Uterus (tissue), 4 donors: Measurements from ENCODE around the gene EMB. TPM values are rescaled to one million over a fixed set of nuclear protein-coding genes. Genes with fewer than 3 reads are reported as not detected.
"Not testable (repeated sequence)": the region's sequence is repeated elsewhere in the genome, so short reads cannot be mapped to it uniquely, and the experiment has no call there.

Source experiments
- DNase-seq, 2 donors: peaks; one replicate each; pipeline ENCODE4 v3.0.0-alpha.2; 2019 to 2020
- H3K27ac ChIP-seq, 2 donors: fragments of 200-600 bp; sonication (generic); 1 replicate in 1 of 2; 2 replicates in 1 of 2; pipeline ENCODE4 v1.5.1; 2016 to 2018
- H3K27me3 ChIP-seq, 2 donors: fragments of 200-600 bp; sonication (generic); one replicate each; pipeline ENCODE4 v1.5.1; 2018 to 2019; ENCODE audit warnings: control low read depth in 1 of 2
- H3K36me3 ChIP-seq, 2 donors: fragments of 200-600 bp; sonication (generic); one replicate each; pipeline ENCODE4 v1.5.1; 2019; ENCODE audit warnings: control low read depth in 1 of 2
- H3K4me1 ChIP-seq, 2 donors: fragments of 200-600 bp; sonication (generic); one replicate each; pipeline ENCODE4 v1.5.1; 2018 to 2019; ENCODE audit warnings: control low read depth in 1 of 2
- H3K4me3 ChIP-seq, 2 donors: fragments of 200-600 bp; sonication (generic); 1 replicate in 1 of 2; 2 replicates in 1 of 2; pipeline ENCODE4 v1.5.1; 2018 to 2019; ENCODE audit warnings: mild to moderate bottlenecking in 1 of 2
- H3K9me3 ChIP-seq, 2 donors: fragments of 200-600 bp; sonication (generic); one replicate each; pipeline ENCODE4 v1.5.1; 2019; ENCODE audit warnings: control low read depth in 1 of 2
- POLR2A ChIP-seq, 2 donors: fragments of 450-650 bp; IDR thresholded peaks; one replicate each; pipeline ENCODE4 v1.6.1; 2016; ENCODE audit warnings: antibody characterized with exemption in 2 of 2, mild to moderate bottlenecking in 1 of 2, moderate library complexity in 1 of 2
- intact Hi-C: fragments of 100-400 bp; cut with DNase I; formaldehyde crosslinking; loops from one replicate; pipeline ENCODE4 v1.15.1; 2023; ENCODE audit warnings: low total_unique reads
- total RNA-seq, 4 donors: library from RNA; depleted of rRNA in 3 of 4; stranded (reverse); fragments of >200 nt in 3 of 4; gene quantifications; one replicate each; pipeline versions ENCODE4 v1.1.0 to v1.2.4, GENCODE V29; 2014 to 2023
- TF ChIP-seq, protein P1 (sequence below), 4 experiments: fragments of 200-600 bp in 2 of 4; fragments of 450-650 bp in 2 of 4; sonication (generic) in 2 of 4; IDR thresholded peaks; one replicate each; pipeline ENCODE4 v1.5.1; 2016 to 2019; ENCODE audit warnings: antibody characterized with exemption in 4 of 4, mild to moderate bottlenecking in 2 of 4, moderate library complexity in 1 of 4
- donor health status: DM: yes; HTN: yes; CAD: no.

Gene EMB
- total RNA-seq, 4 donors from 2014 or later, result 0.51 to 10.4 (median 3.7) TPM

DNA sequence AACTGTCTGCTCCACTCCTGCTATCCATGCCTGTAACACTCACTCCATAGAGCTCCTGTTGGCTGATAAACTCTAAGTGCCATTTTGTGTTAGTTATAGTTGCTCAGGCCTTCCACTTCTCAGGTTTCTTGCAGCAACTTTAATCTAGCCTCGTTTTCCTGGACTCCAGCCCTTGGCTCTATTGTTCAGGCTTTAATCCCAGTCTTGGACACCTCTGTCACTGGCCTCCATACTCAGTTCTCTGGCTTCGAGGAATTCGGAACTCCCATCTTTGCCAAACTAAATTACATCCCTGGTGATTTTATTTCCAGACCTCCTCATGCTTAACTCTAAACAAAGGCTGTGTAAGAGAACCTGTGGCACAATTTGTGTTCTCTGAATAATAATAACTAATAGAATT, 39.8 kb downstream of the EMB start:
- no peaks in the 10 kb centered on the region for H3K36me3 ChIP-seq
- no peak for DNase-seq
- H3K4me3 ChIP-seq, result no peak overlapping the region
- no peak overlapping the region for H3K27ac ChIP-seq
- TF ChIP-seq POLR2A (IDR thresholded peaks at IDR 0.05), result no peak
- TF ChIP-seq, protein P1, sequence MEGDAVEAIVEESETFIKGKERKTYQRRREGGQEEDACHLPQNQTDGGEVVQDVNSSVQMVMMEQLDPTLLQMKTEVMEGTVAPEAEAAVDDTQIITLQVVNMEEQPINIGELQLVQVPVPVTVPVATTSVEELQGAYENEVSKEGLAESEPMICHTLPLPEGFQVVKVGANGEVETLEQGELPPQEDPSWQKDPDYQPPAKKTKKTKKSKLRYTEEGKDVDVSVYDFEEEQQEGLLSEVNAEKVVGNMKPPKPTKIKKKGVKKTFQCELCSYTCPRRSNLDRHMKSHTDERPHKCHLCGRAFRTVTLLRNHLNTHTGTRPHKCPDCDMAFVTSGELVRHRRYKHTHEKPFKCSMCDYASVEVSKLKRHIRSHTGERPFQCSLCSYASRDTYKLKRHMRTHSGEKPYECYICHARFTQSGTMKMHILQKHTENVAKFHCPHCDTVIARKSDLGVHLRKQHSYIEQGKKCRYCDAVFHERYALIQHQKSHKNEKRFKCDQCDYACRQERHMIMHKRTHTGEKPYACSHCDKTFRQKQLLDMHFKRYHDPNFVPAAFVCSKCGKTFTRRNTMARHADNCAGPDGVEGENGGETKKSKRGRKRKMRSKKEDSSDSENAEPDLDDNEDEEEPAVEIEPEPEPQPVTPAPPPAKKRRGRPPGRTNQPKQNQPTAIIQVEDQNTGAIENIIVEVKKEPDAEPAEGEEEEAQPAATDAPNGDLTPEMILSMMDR (IDR thresholded peaks at IDR 0.05), result no peak
- no peaks in the 10 kb centered on the region for H3K4me1 ChIP-seq
- no peaks in the 10 kb centered on the region for H3K27me3 ChIP-seq
- H3K9me3 ChIP-seq, result no peaks in the 10 kb centered on the region
- intact Hi-C loops, result no loop called here

DNA sequence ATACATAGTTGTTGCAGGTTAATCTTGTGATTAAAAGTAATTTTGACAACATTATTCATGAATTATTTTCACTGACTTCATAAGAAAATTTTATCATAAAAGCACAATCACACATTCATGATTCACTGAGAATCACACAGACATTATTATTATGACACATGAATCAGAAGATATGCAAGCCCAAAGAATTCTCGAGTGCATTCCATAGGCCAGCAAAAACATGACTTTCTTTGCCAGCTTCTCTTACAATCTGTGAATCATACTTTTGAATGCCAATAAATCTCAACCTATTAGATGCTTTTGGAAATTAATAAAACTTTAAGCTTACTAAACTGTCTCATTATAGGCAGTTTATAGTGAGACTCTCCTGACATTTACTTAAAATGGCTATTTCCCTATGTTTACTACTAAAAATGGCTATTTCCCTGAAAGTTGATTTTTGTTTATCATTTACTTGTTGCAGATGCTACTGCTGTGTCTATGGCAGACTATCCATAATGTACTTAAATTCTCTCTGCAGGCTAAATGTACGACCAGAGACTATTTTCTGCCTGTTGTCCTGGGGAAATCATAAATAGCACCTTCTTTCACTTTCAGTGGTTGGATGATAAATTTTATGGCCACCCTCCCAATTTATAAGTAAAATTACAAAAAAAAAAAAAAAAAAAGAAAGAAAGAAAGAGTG, 47.0 kb downstream of the EMB start:
- H3K27me3 ChIP-seq, H3K4me3 ChIP-seq, intact Hi-C loops: not testable (repeated sequence)

DNA sequence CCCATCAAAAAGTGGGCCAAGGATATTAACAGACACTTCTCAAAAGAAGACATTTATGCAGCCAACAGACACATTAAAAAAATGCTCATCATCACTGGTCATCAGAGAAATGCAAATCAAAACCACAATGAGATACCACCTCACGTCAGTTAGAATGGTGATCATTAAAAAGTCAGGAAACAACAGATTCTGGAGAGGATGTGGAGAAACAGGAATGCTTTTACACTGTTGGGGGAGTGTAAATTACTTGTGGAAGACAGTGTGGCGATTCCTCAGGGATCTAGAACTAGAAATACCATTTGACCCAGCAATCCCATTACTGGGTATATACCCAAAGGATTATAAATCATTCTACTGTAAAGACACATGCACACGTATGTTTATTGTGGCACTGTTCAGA, 48.8 kb downstream of the EMB start:
- DNase-seq, H3K27ac ChIP-seq, H3K9me3 ChIP-seq, H3K36me3 ChIP-seq, H3K4me3 ChIP-seq, H3K4me1 ChIP-seq, intact Hi-C loops, H3K27me3 ChIP-seq: not testable (repeated sequence)

More for the DNA sequence above, 47.0 kb downstream of the EMB start:
- not testable (repeated sequence) for DNase-seq, H3K4me1 ChIP-seq, H3K9me3 ChIP-seq, H3K27ac ChIP-seq, H3K36me3 ChIP-seq

DNA sequence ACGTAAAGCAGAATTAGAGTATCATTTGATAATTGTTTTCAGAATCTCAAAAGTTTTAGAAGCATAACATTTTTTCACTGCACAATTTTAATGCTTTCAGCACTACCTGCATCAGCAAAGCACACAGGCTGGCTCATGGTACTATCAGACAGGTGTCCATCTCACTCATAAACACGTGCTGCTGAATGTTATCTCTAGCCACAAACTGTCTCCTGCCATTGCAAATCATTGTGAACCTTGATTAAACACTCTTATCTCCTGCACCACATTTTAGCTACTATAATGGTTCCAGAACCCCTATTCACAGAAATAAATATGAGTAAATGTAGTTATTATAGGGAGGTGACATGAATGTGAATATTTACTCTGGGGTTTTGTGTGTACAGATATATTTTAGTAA, 56.7 kb downstream of the EMB start:
- H3K9me3 ChIP-seq, H3K27ac ChIP-seq, H3K36me3 ChIP-seq, intact Hi-C loops, DNase-seq, H3K27me3 ChIP-seq, H3K4me1 ChIP-seq, H3K4me3 ChIP-seq: not testable (repeated sequence)

DNA sequence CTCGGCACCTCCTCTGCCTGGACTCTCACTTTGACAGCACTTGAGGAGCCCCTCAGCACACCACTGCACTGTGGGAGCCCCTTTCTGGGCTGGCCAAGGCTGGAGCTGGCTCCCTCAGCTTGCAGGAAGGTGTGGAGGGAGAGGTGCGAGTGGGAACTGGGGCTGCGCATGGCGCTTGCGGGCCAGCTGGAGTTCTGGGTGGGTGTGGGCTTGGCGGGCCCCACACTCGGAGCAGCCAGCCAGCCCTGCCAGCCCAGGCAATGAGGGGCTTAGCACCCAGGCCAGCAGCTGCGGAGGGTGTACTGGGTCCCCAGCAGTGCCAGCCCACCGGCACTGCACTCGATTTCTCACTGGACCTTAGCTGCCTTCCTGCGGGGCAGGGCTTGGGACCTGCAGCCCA, 64.4 kb downstream of the EMB start:
- H3K4me1 ChIP-seq, H3K27me3 ChIP-seq, DNase-seq, intact Hi-C loops, H3K9me3 ChIP-seq, H3K36me3 ChIP-seq, H3K27ac ChIP-seq, H3K4me3 ChIP-seq: not testable (repeated sequence)

DNA sequence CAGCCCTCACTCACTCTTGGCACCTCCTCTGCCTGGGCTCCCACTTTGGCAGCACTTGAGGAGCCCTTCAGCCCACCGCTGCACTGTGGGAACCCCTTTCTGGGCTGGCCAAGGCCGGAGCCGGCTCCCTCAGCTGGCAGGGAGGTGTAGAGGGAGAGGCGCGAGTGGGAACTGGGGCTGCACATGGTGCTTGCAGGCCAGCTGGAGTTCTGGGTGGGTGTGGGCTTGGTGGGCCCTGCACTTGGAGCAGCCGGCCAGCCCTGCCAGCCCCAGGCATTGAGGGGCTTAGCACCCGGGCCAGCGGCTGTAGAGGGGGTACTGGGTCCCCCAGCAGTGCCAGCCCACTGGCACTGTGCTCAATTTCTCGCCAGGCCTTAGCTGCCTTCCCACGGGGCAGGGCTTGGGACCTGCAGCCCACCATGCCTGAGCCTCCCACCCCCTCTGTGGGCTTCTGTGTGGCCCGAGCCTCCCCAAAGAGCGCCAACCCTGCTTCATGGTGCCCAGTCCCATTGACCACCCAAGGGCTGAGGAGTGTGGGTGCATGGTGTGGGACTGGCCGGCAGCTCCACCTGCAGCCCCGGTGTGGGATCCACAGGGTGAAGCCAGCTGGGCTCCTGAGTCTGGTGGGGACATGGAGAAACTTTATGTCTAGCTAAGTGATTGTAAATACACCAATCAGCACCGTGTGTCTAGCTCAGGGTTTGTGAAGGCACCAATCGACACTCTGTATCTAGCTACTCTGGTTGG, 71.6 kb downstream of the EMB start:
- not testable (repeated sequence) for H3K27me3 ChIP-seq

DNA sequence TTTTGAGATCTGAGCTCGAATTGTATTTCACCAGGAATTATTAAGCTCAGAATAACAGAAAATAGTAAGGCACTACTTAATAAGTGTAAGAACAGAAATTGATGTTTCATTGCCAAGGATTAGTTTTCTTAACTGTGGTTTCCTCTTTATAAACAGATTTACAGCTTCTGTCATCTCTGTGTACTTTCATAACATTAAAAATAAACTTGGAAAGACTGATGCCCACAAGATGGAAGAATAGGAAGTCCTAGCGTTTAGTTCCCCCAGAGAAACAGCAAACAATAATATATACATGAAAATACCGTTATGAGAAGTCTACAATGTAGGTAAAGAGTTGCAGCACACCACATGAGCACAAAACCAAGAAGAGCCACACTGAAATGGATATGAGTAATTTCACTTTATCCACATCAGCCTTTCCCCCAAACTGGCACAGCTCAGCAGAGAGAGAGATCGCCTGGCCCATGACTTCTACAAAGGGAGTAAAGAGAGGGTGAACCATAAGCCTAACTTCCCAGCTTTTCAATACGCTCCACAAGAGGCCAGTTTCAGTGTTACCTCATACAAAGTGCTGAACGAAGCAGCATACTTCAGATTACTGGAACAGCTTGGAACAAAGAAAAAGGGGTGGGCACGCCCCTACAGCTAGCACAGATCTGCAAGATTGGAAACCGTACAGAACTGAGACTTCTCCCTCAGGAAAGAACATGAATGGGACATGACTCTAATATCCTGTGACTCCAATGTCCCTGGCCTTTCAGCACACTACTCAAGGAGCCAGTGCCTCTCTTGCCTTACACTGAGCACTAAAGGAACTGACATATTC, 75.4 kb downstream of the EMB start:
- no peak for DNase-seq
- intact Hi-C loops, result no loop called here
- no peaks in the 10 kb centered on the region for H3K27me3 ChIP-seq
- TF ChIP-seq, protein P1 (IDR thresholded peaks at IDR 0.05), result no peak
- TF ChIP-seq POLR2A (IDR thresholded peaks at IDR 0.05), result no peak
- no peaks in the 10 kb centered on the region for H3K9me3 ChIP-seq
- no peak overlapping the region for H3K4me3 ChIP-seq
- no peaks in the 10 kb centered on the region for H3K36me3 ChIP-seq
- no peaks in the 10 kb centered on the region for H3K4me1 ChIP-seq
- H3K27ac ChIP-seq, result no peak overlapping the region

More for the DNA sequence above, 71.6 kb downstream of the EMB start:
- H3K36me3 ChIP-seq, H3K4me3 ChIP-seq, H3K9me3 ChIP-seq, intact Hi-C loops, DNase-seq, H3K4me1 ChIP-seq, H3K27ac ChIP-seq: not testable (repeated sequence)

DNA sequence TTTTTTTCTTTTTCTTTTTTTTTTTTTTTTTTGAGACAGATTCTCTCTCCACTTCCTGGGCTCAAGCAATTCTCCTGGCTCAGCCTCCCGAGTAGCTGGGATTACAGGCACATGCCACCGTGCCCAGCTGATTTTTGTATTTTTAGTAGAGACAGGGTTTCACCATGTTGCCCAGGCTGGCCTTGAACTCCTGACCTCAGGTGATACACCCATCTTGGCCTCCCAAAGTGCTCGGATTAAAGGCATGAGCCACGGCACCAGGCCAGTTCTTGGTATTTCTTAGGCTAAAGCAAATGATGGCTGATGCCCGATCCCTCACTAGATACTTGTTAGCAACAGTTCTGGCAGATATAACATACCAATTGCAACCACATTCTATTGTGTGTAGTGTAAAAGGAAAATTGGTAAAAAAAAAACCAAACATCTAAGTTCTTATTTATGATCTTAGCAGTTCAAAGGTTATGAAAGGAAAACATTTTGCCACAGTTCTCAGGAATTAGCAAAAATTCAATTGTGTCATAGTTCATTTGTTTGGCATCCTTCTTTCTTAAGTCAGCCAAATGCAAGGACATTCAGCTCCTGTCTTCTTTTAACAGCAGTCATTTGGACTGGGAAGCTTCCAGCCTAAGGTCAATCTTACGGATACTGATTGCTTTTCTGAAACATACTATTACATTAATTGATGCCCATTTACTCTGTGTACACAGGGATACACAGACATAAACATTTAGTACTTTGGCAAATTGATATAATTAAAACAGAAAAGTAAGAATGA, 76.4 kb downstream of the EMB start:
- H3K9me3 ChIP-seq, H3K27me3 ChIP-seq, H3K27ac ChIP-seq, H3K4me3 ChIP-seq, DNase-seq, H3K4me1 ChIP-seq, intact Hi-C loops, H3K36me3 ChIP-seq: not testable (repeated sequence)
